Transverse colon (tissue), 4 donors: ENCODE measurements around the gene HLA-DRA.

ENCODE experiments used
- EP300 ChIP-seq: sonication (generic); formaldehyde crosslinking; IDR thresholded peaks from one replicate; pipeline ENCODE4 v1.6.1; 2017; ENCODE audit warnings: antibody characterized with exemption, low read depth
- POLR2A ChIP-seq: fragments of 450-650 bp; IDR thresholded peaks from one replicate; pipeline ENCODE4 v1.6.1; 2016; ENCODE audit warnings: antibody characterized with exemption, mild to moderate bottlenecking, moderate library complexity
- POLR2AphosphoS5 ChIP-seq, 3 donors: sonication (generic); formaldehyde crosslinking; IDR thresholded peaks; one replicate each; pipeline ENCODE4 v1.6.1; 2016; ENCODE audit warnings: antibody characterized with exemption in 3 of 3
- TF ChIP-seq, protein P1 (sequence below), 5 experiments: fragments of 200-600 bp in 3 of 5; fragments of 450-650 bp in 2 of 5; sonication (generic) in 3 of 5; IDR thresholded peaks; 1 replicate in 2 of 5; 2 replicates in 3 of 5; pipeline ENCODE4 v1.5.1; 2016 to 2017; ENCODE audit warnings: antibody characterized with exemption in 5 of 5, inconsistent platforms in 3 of 5, mild to moderate bottlenecking in 2 of 5, moderate library complexity in 1 of 5

DNA sequence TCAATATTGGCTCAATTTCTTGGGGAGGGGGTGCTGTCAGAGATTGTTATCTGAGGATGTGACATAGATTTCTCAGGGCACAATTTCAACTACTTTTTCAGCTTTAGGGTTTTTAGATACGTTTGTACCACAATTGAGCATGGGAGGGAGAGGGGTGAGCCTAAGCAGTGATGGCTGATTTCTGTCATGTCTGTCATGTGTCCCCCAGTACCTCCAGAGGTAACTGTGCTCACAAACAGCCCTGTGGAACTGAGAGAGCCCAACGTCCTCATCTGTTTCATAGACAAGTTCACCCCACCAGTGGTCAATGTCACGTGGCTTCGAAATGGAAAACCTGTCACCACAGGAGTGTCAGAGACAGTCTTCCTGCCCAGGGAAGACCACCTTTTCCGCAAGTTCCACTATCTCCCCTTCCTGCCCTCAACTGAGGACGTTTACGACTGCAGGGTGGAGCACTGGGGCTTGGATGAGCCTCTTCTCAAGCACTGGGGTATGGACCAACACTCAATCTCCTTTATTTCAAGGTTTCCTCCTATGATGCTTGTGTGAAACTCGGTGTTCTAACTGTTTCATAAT is 3.4 kb downstream of the HLA-DRA start:
- TF ChIP-seq POLR2A = no peak
- TF ChIP-seq, protein P1, sequence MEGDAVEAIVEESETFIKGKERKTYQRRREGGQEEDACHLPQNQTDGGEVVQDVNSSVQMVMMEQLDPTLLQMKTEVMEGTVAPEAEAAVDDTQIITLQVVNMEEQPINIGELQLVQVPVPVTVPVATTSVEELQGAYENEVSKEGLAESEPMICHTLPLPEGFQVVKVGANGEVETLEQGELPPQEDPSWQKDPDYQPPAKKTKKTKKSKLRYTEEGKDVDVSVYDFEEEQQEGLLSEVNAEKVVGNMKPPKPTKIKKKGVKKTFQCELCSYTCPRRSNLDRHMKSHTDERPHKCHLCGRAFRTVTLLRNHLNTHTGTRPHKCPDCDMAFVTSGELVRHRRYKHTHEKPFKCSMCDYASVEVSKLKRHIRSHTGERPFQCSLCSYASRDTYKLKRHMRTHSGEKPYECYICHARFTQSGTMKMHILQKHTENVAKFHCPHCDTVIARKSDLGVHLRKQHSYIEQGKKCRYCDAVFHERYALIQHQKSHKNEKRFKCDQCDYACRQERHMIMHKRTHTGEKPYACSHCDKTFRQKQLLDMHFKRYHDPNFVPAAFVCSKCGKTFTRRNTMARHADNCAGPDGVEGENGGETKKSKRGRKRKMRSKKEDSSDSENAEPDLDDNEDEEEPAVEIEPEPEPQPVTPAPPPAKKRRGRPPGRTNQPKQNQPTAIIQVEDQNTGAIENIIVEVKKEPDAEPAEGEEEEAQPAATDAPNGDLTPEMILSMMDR (IDR thresholded peaks at IDR 0.05) = no peak
- TF ChIP-seq EP300 = no peak
- no peak for TF ChIP-seq POLR2AphosphoS5 (IDR thresholded peaks at IDR 0.05)
